ENCODE results near the gene DMPK. TPM values are rescaled to one million over a fixed set of nuclear protein-coding genes. Genes with fewer than 3 reads are reported as not detected.

Gene DMPK
- total and polyA plus RNA-seq, 9 of the 15 experiments (the other 6 are each of a cell fraction or from before 2014, with no cell fraction given) = 0.24 to 31.3 (median 7.3) TPM

DNA sequence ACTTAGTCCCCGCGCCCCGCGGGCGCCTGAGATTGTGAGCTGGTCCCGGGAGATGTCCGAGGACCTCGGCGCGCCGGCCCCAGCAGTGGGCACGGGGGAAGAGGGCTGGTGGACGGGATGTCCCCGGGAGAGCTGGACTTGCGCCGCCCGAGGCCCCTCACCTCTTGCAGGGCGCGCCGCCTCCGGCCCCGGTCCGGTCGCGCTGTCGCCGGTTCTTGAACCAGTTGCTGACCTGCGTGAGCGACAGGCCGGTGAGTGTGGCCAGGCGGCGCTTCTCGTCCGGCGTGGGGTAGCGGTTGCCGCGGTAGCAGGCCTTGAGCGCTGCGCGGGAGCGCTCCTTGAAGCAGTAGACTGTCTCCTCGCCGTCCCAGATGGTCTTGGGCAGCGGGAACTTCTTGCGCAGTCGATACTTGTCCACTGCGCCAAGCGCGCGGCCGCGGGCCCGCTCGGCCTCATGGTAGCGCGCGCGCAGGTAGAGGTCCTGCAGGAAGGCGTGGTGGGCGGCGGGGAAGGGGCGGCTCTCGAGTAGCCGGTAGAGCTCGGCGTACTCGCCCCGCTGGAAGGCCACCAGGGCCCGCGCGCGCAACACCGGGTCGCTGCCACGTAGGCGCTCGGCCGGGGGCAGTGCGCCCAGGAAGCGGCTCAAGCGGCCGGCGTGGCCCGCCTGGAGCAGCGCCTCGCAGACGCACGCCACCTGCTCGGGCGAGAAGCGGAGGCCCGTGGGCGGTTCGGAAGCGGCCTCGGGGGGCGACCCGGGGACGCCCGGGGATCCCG lies 14.2 kb downstream of the DMPK start (continued):
- TF ChIP-seq MYC (IDR thresholded peaks at IDR 0.05; ENCODE audit: low read depth, low read length) (peak; percentile 74), MYC (CRISPR knock-in tag; IDR thresholded peaks at IDR 0.05; ENCODE audit: borderline replicate concordance, low read depth) (peak; percentile 54; the same call in 1 of the 2 replicates), FIP1L1 (IDR thresholded peaks at IDR 0.05; ENCODE audit: low read depth, low read length, poor library complexity, severe bottlenecking) (peak; percentile 72), ZNF282 (CRISPR knock-in tag; IDR thresholded peaks at IDR 0.05) (no peak), ZNF24 (IDR thresholded peaks at IDR 0.05) (0 out of 2 replicates have a peak, but pooled peaks have one; percentile 33), POLR3G (IDR thresholded peaks at IDR 0.05; ENCODE audit: extremely low read depth, insufficient read length, insufficient replicate concordance) (no peak), PCBP1 (IDR thresholded peaks at IDR 0.05; ENCODE audit: low read depth, low read length, poor library complexity, severe bottlenecking) (peak; percentile 51), SAFB (IDR thresholded peaks at IDR 0.05; ENCODE audit: borderline replicate concordance, low read depth, low read length) (peak; percentile 68; the same call in 1 of the 2 replicates), ZNF175 (CRISPR knock-in tag; IDR thresholded peaks at IDR 0.05; ENCODE audit: low read depth) (no peak), EP400 (IDR thresholded peaks at IDR 0.05) (peak; percentile 43; the same call in 1 of the 2 replicates), ZZZ3 (IDR thresholded peaks at IDR 0.05) (no peak), PRPF4 (IDR thresholded peaks at IDR 0.05; ENCODE audit: insufficient read depth, low read depth, low read length, poor library complexity, severe bottlenecking) (peak; percentile 16)
- TF ChIP-seq, protein P1, sequence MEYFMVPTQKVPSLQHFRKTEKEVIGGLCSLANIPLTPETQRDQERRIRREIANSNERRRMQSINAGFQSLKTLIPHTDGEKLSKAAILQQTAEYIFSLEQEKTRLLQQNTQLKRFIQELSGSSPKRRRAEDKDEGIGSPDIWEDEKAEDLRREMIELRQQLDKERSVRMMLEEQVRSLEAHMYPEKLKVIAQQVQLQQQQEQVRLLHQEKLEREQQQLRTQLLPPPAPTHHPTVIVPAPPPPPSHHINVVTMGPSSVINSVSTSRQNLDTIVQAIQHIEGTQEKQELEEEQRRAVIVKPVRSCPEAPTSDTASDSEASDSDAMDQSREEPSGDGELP (CRISPR knock-in tag; IDR thresholded peaks at IDR 0.05; ENCODE audit: borderline replicate concordance) = peak; percentile 41
- TF ChIP-seq, protein P2, sequence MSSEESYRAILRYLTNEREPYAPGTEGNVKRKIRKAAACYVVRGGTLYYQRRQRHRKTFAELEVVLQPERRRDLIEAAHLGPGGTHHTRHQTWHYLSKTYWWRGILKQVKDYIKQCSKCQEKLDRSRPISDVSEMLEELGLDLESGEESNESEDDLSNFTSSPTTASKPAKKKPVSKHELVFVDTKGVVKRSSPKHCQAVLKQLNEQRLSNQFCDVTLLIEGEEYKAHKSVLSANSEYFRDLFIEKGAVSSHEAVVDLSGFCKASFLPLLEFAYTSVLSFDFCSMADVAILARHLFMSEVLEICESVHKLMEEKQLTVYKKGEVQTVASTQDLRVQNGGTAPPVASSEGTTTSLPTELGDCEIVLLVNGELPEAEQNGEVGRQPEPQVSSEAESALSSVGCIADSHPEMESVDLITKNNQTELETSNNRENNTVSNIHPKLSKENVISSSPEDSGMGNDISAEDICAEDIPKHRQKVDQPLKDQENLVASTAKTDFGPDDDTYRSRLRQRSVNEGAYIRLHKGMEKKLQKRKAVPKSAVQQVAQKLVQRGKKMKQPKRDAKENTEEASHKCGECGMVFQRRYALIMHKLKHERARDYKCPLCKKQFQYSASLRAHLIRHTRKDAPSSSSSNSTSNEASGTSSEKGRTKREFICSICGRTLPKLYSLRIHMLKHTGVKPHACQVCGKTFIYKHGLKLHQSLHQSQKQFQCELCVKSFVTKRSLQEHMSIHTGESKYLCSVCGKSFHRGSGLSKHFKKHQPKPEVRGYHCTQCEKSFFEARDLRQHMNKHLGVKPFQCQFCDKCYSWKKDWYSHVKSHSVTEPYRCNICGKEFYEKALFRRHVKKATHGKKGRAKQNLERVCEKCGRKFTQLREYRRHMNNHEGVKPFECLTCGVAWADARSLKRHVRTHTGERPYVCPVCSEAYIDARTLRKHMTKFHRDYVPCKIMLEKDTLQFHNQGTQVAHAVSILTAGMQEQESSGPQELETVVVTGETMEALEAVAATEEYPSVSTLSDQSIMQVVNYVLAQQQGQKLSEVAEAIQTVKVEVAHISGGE (CRISPR knock-in tag; IDR thresholded peaks at IDR 0.05) = peak in 1 of 3 experiments; percentile 25; a peak in 1 of 6 replicates
- TF ChIP-seq, protein P3, sequence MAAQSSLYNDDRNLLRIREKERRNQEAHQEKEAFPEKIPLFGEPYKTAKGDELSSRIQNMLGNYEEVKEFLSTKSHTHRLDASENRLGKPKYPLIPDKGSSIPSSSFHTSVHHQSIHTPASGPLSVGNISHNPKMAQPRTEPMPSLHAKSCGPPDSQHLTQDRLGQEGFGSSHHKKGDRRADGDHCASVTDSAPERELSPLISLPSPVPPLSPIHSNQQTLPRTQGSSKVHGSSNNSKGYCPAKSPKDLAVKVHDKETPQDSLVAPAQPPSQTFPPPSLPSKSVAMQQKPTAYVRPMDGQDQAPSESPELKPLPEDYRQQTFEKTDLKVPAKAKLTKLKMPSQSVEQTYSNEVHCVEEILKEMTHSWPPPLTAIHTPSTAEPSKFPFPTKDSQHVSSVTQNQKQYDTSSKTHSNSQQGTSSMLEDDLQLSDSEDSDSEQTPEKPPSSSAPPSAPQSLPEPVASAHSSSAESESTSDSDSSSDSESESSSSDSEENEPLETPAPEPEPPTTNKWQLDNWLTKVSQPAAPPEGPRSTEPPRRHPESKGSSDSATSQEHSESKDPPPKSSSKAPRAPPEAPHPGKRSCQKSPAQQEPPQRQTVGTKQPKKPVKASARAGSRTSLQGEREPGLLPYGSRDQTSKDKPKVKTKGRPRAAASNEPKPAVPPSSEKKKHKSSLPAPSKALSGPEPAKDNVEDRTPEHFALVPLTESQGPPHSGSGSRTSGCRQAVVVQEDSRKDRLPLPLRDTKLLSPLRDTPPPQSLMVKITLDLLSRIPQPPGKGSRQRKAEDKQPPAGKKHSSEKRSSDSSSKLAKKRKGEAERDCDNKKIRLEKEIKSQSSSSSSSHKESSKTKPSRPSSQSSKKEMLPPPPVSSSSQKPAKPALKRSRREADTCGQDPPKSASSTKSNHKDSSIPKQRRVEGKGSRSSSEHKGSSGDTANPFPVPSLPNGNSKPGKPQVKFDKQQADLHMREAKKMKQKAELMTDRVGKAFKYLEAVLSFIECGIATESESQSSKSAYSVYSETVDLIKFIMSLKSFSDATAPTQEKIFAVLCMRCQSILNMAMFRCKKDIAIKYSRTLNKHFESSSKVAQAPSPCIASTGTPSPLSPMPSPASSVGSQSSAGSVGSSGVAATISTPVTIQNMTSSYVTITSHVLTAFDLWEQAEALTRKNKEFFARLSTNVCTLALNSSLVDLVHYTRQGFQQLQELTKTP (IDR thresholded peaks at IDR 0.05; ENCODE audit: low read depth in 1 of 2, partially characterized antibody in 2 of 2) = no peak
- TF ChIP-seq, protein P4, sequence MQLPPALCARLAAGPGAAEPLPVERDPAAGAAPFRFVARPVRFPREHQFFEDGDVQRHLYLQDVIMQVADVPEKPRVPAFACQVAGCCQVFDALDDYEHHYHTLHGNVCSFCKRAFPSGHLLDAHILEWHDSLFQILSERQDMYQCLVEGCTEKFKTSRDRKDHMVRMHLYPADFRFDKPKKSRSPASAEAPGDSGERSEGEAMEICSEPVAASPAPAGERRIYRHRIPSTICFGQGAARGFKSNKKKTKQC (CRISPR knock-in tag; IDR thresholded peaks at IDR 0.05) = peak; percentile 75; the same call in 1 of the 2 replicates

Measured in K562 (cell line).